BLaER1 treated with 17β-estradiol and CSF1 and Interleukin-3, amounts not matched to agents 10 nM and 100 nM (cell line): ENCODE data around the gene PRCD.
"Not testable (repeated sequence)": the region's sequence is repeated elsewhere in the genome, so short reads cannot be mapped to it uniquely, and the experiment has no call there.

Source experiments
- H3K27ac ChIP-seq, 11 experiments: shearing (Covaris generic); formaldehyde crosslinking; 2 replicates each; pipeline ENCODE4 v1.8.1; 2022
- H3K27me3 ChIP-seq, 11 experiments: shearing (Covaris generic); formaldehyde crosslinking; 2 replicates each; pipeline ENCODE4 v1.8.1; 2022
- H3K36me3 ChIP-seq, 11 experiments: shearing (Covaris generic); formaldehyde crosslinking; 2 replicates each; pipeline ENCODE4 v1.8.1; 2022
- H3K4me1 ChIP-seq, 10 experiments: shearing (Covaris generic); formaldehyde crosslinking; 2 replicates each; pipeline ENCODE4 v1.8.1; 2022
- H3K4me2 ChIP-seq, 11 experiments: shearing (Covaris generic); formaldehyde crosslinking; 2 replicates each; pipeline ENCODE4 v1.8.1; 2022
- H3K4me3 ChIP-seq, 10 experiments: shearing (Covaris generic); formaldehyde crosslinking; 2 replicates each; pipeline ENCODE4 v1.8.1; 2022
- H3K9ac ChIP-seq, 11 experiments: shearing (Covaris generic); formaldehyde crosslinking; 2 replicates each; pipeline ENCODE4 v1.8.1; 2022
- H3K9me3 ChIP-seq, 11 experiments: shearing (Covaris generic); formaldehyde crosslinking; replicated peaks in 1 of 11; 2 replicates each; pipeline ENCODE4 v1.8.1; 2022
- H4K20me1 ChIP-seq, 11 experiments: shearing (Covaris generic); formaldehyde crosslinking; 2 replicates each; pipeline ENCODE4 v1.8.1; 2022
- Cebpa-rat ChIP-seq, 11 experiments: shearing (Covaris generic); IDR thresholded peaks; 2 replicates each; pipeline ENCODE4 v1.8.1; 2022

The PRCD gene

GRCh38 chr17:76561799-76562268 lies 22.0 kb downstream of the PRCD start:
- peaks cover 73 to 88% (median 84%) of the 10 kb centered on the region in 11 experiments for H4K20me1 ChIP-seq
- peak overlapping the region in 7 of 11 experiments; percentile 13 to 99 (median 93); a peak in 7 of 22 replicates for H3K9ac ChIP-seq
- H3K4me3 ChIP-seq, result peak overlapping the region in 1 of 10 experiments; percentile 4; a peak in 1 of 20 replicates
- no peak for TF ChIP-seq Cebpa-rat (IDR thresholded peaks at IDR 0.05)
- H3K36me3 ChIP-seq, result peaks cover 46 to 84% (median 76%) of the 10 kb centered on the region in 11 experiments
- no peak overlapping the region for H3K27ac ChIP-seq
- H3K4me2 ChIP-seq, result peak overlapping the region; percentile 78 to 96 (median 90); a peak in 21 of 22 replicates
- no peaks in the 10 kb centered on the region for H3K9me3 ChIP-seq
- H3K4me1 ChIP-seq, result peaks cover 46 to 69% (median 57%) of the 10 kb centered on the region in 10 experiments
- no peaks in the 10 kb centered on the region for H3K27me3 ChIP-seq

- no peak for TF ChIP-seq Cebpa-rat (IDR thresholded peaks at IDR 0.05)
- H3K36me3 ChIP-seq, result peaks cover 50 to 90% (median 81%) of the 10 kb centered on the region in 11 experiments
- peaks cover 0 to 5% (median 0%) of the 10 kb centered on the region in 11 experiments; a peak in 1 of 22 replicates for H3K27me3 ChIP-seq
- no peaks in the 10 kb centered on the region for H3K9me3 ChIP-seq
- H3K9ac ChIP-seq, result peak overlapping the region in 1 of 11 experiments; percentile 3; a peak in 2 of 22 replicates
- H3K27ac ChIP-seq, result no peak overlapping the region
- H3K4me1 ChIP-seq, result peaks cover 50 to 76% (median 63%) of the 10 kb centered on the region in 10 experiments
- H3K4me3 ChIP-seq, result no peak overlapping the region
- H4K20me1 ChIP-seq, result peaks cover 81 to 97% (median 93%) of the 10 kb centered on the region in 11 experiments
- peak overlapping the region in 7 of 11 experiments; percentile 21 to 95 (median 55); a peak in 13 of 22 replicates for H3K4me2 ChIP-seq
Measured at GRCh38 chr17:76562734-76563148, 22.9 kb downstream of the PRCD start.

- H3K9ac ChIP-seq, H3K4me3 ChIP-seq, H3K9me3 ChIP-seq, H3K27me3 ChIP-seq, H3K27ac ChIP-seq: not testable (repeated sequence)
- H4K20me1 ChIP-seq, result peaks cover 81 to 100% (median 98%) of the 10 kb centered on the region in 11 experiments
- peak overlapping the region in 5 of 11 experiments; percentile 1 to 95 (median 21); a peak in 7 of 22 replicates for H3K4me2 ChIP-seq
- H3K36me3 ChIP-seq, result peaks cover 50 to 90% (median 81%) of the 10 kb centered on the region in 11 experiments
- H3K4me1 ChIP-seq, result peaks cover 50 to 82% (median 69%) of the 10 kb centered on the region in 10 experiments
Measured at GRCh38 chr17:76563359-76563758, 23.5 kb downstream of the PRCD start.

GRCh38 chr17:76564991-76565727 lies 25.3 kb downstream of the PRCD start:
- not testable (repeated sequence) for H3K4me3 ChIP-seq, H3K4me2 ChIP-seq, H3K9ac ChIP-seq, H3K9me3 ChIP-seq, H3K27ac ChIP-seq
- Histone ChIP-seq H3K36me3 (peaks cover 50 to 74% (median 71%) of the 10 kb centered on the region in 11 experiments), H4K20me1 (peaks cover 65 to 94% (median 92%) of the 10 kb centered on the region in 11 experiments), H3K27me3 (peaks cover 0 to 20% (median 5%) of the 10 kb centered on the region in 11 experiments; a peak in 10 of 22 replicates), H3K4me1 (peaks cover 36 to 71% (median 55%) of the 10 kb centered on the region in 10 experiments)

GRCh38 chr17:76565728-76566612 lies 26.1 kb downstream of the PRCD start:
- no peak for TF ChIP-seq Cebpa-rat (IDR thresholded peaks at IDR 0.05)
- peaks cover 28 to 63% (median 46%) of the 10 kb centered on the region in 10 experiments for H3K4me1 ChIP-seq
- peaks cover 57 to 94% (median 91%) of the 10 kb centered on the region in 11 experiments for H4K20me1 ChIP-seq

GRCh38 chr17:76566613-76566943 lies 26.7 kb downstream of the PRCD start:
- H3K27me3 ChIP-seq, result peaks cover 11 to 34% (median 18%) of the 10 kb centered on the region in 11 experiments
- no peak overlapping the region for H3K27ac ChIP-seq
- no peak overlapping the region for H3K9ac ChIP-seq
- TF ChIP-seq Cebpa-rat (IDR thresholded peaks at IDR 0.05), result no peak
- H3K9me3 ChIP-seq, result peaks cover 0 to 17% (median 9%) of the 10 kb centered on the region in 11 experiments; a peak in 17 of 22 replicates
- peaks cover 51 to 94% (median 91%) of the 10 kb centered on the region in 11 experiments for H4K20me1 ChIP-seq
- H3K4me2 ChIP-seq, result peak overlapping the region in 5 of 11 experiments; percentile 11 to 46 (median 34); a peak in 5 of 22 replicates
- H3K36me3 ChIP-seq, result peaks cover 40 to 59% (median 56%) of the 10 kb centered on the region in 11 experiments
- H3K4me1 ChIP-seq, result peaks cover 23 to 57% (median 41%) of the 10 kb centered on the region in 10 experiments
- H3K4me3 ChIP-seq, result no peak overlapping the region

More at GRCh38 chr17:76565728-76566612, 26.1 kb downstream of the PRCD start:
- Histone ChIP-seq H3K9ac (no peak overlapping the region), H3K4me3 (no peak overlapping the region), H3K4me2 (peak overlapping the region in 1 of 11 experiments; percentile 46; a peak in 1 of 22 replicates), H3K27ac (no peak overlapping the region), H3K36me3 (peaks cover 46 to 65% (median 62%) of the 10 kb centered on the region in 11 experiments), H3K27me3 (peaks cover 5 to 28% (median 12%) of the 10 kb centered on the region in 11 experiments; a peak in 20 of 22 replicates), H3K9me3 (peaks cover 0 to 13% (median 7%) of the 10 kb centered on the region in 11 experiments; a peak in 17 of 22 replicates)

GRCh38 chr17:76566988-76567431 lies 27.2 kb downstream of the PRCD start:
- H3K27ac ChIP-seq, result no peak overlapping the region
- peaks cover 46 to 94% (median 91%) of the 10 kb centered on the region in 11 experiments for H4K20me1 ChIP-seq
- H3K4me3 ChIP-seq, result no peak overlapping the region
- no peak for TF ChIP-seq Cebpa-rat (IDR thresholded peaks at IDR 0.05)
- peaks cover 23 to 57% (median 41%) of the 10 kb centered on the region in 10 experiments for H3K4me1 ChIP-seq
- peaks cover 36 to 55% (median 52%) of the 10 kb centered on the region in 11 experiments for H3K36me3 ChIP-seq
- H3K27me3 ChIP-seq, result peaks cover 16 to 38% (median 22%) of the 10 kb centered on the region in 11 experiments
- H3K4me2 ChIP-seq, result peak overlapping the region in 7 of 11 experiments; percentile 2 to 46 (median 29); a peak in 7 of 22 replicates
- peak overlapping the region in 2 of 11 experiments; percentile 12 to 35; a peak in 1 of 22 replicates for H3K9ac ChIP-seq
- peaks cover 0 to 18% (median 9%) of the 10 kb centered on the region in 11 experiments; a peak in 17 of 22 replicates for H3K9me3 ChIP-seq
